ENCODE results near the gene IMMT.
"Not testable (repeated sequence)": the region's sequence is repeated elsewhere in the genome, so short reads cannot be mapped to it uniquely, and the experiment has no call there.

Gene IMMT

GRCh38 chr2:86195055-86195807 is at the start of gene IMMT:
Gene IMMT (minus strand): TSS chr2:86195462. CDS start chr2:86195382, 80 bp downstream.
- DNase-seq, result peak; percentile 95

- not testable (repeated sequence) for DNase-seq
Measured at GRCh38 chr2:86244781-86245180, 49.5 kb upstream of the IMMT start.

- no peak for DNase-seq
Measured at GRCh38 chr2:86243950-86244733, 48.9 kb upstream of the IMMT start.

DNA sequence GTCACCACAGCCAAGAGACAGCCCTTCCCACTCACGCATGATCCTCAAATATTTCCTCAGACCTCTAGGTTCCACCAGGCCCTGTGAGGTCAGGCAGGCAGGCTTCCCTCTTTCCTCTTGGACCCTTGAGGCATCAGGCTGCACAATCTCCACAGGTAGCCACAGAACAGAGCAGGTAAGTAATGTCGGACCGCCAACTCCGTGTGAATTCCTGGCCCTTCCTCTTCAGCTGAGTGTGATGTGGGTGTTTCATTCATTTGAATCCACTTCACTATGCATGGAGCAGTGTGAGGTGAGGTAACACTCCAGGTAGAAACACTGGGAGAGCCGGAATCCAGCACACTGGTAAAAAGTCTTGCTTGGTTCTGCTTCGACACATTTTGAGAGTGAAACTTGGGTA is 48.0 kb upstream of the IMMT start:
- DNase-seq, result no peak

DNA sequence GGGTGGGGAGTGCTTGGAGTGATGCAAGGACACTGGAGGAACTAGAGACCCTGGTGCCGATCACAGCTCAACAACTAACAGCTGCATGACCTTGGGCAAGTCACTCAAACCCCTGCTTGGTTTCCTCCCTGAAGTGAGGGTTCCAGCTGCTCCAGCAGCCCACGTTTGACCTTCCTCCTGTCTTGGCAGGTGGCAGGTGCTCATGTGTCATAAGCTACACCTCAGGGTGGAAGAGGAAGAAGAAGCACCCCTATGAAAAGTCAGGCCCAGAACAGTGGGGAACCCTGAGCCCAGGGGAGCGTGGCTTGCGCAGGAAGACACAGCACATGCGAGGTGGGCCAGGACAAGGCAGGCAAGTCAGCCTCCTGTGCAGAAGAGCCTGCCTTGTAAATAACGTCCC is 46.3 kb upstream of the IMMT start:
- no peak for DNase-seq

DNA sequence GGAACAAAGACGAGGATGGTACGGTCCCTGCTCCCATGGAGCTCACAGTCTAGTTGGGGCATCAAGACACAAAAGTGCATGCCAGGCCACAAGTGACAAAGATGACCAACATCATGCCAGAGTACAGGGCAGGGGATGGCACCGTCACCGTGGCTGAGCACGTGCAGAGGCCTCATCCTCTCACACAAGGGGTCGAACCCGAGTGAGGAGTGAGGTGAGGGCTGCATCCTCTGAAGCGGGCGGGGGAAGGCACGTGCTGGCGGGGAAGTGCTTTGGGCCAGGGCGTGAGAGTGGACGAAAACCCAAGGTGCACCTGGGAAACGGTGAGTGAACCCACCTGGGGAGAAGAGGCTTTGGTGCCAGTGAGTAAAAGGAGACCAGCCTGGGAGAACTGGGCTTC is 45.0 kb upstream of the IMMT start:
- no peak for DNase-seq

- no peak for DNase-seq
Measured at GRCh38 chr2:86239745-86240144, 44.5 kb upstream of the IMMT start.

DNA sequence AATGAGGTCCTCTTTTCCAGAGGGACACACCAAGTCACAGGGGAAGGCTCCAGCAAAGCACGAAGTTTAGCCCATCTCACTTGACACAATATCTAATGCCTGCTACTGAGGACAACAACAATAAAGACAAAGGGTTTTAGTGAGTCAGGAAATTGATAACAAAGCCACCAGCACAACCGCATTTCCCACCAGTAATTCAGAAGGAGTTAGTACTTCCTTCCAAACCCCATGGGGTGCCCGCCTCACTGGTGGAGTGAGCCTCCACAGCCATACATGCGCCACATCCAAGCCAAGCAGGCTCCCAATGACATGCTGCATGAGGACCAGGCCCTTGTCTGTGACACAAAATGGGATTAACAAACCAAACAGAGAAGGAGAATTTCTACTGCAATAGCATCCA is 44.1 kb upstream of the IMMT start:
- DNase-seq, result no peak

GRCh38 chr2:86238354-86238753 is 43.1 kb upstream of the IMMT start:
- DNase-seq, result no peak

- no peak for DNase-seq
Measured at GRCh38 chr2:86237172-86237571, 41.9 kb upstream of the IMMT start.

GRCh38 chr2:86235196-86235980 is 40.1 kb upstream of the IMMT start:
- no peak for DNase-seq

- no peak for DNase-seq
Measured at GRCh38 chr2:86234563-86235131, 39.4 kb upstream of the IMMT start.

DNA sequence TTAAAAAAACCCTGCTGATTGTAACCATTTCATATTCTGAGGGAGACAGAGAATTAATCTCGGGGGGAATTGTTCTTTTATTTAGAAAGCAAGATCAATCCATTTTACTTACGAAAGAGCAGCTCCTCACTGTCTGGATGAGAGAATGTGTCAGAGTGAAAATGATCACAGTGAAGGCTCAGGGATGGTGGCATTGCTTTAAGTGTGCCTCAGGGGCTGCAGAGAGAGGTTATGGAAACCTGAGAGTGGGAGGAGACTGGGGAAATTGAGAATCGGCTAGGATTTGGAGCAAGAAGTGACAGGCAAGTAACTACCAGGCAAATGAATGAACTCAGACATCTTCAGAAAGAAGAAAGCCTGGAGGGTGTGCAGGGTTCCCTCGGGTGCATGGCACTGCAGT is 38.2 kb upstream of the IMMT start:
- no peak for DNase-seq

DNA sequence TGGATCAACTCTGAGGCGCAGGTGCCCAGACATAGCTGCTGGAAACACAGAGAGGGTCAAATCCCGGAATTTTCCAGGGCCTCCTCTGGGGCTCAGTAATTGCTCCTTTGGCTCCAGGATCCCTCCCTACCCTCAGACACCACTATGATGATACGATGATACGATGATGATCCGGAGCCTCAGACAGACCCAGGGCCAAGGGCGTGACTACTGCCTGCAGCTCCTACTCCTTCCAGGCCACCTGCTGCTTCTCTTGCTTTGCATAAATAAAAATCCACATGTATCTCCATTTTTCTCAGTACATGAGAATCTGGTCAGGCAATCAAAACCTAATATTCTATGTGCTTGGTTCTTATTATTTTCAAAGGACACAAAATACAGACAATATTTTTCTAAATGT is 37.6 kb upstream of the IMMT start:
- DNase-seq, result no peak

GRCh38 chr2:86232373-86232784 is 37.1 kb upstream of the IMMT start:
- no peak for DNase-seq

- no peak for DNase-seq
Measured at GRCh38 chr2:86231680-86232372, 36.6 kb upstream of the IMMT start.

DNA sequence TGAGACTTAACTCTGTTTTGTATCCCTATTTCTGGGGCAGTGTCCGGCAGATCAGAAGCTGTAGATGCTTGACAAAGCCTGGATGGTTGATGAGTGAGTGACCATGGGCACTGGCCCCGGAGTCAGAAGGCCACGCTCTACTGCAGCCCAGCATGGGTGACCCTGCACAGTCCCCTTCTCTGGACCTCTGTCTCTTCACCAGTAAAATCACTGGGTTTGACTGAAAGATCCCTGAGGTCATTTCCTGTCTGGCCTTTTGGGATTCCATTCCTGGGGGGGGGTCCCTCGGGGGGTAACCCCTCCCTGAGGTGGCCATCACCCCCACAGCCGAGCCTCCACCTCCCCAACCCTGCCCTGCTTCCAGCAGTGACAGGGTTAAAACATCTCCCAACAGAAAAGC is 35.7 kb upstream of the IMMT start:
- no peak for DNase-seq

GRCh38 chr2:86229221-86229620 is 34.0 kb upstream of the IMMT start:
- no peak for DNase-seq

DNA sequence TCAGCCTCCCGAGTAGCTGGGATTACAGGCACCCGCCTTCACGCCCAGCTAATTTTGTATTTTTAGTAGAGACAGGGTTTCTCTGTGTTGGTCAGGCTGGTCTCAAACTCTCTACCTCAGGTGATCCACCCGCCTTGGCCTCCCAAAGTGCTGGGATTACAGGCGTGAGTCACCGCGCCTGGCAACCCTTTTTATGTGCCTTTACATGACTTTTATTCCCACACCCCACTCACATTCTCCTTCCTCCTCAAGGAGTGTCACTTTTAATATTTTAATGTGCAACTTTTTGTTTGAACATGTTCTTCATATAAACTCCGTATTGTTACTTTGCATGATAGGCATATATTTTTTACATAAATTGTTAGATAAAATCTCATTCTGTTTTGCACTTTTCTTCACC is 33.3 kb upstream of the IMMT start:
- not testable (repeated sequence) for DNase-seq

- no peak for DNase-seq
Measured at GRCh38 chr2:86227685-86228084, 32.4 kb upstream of the IMMT start.

DNA sequence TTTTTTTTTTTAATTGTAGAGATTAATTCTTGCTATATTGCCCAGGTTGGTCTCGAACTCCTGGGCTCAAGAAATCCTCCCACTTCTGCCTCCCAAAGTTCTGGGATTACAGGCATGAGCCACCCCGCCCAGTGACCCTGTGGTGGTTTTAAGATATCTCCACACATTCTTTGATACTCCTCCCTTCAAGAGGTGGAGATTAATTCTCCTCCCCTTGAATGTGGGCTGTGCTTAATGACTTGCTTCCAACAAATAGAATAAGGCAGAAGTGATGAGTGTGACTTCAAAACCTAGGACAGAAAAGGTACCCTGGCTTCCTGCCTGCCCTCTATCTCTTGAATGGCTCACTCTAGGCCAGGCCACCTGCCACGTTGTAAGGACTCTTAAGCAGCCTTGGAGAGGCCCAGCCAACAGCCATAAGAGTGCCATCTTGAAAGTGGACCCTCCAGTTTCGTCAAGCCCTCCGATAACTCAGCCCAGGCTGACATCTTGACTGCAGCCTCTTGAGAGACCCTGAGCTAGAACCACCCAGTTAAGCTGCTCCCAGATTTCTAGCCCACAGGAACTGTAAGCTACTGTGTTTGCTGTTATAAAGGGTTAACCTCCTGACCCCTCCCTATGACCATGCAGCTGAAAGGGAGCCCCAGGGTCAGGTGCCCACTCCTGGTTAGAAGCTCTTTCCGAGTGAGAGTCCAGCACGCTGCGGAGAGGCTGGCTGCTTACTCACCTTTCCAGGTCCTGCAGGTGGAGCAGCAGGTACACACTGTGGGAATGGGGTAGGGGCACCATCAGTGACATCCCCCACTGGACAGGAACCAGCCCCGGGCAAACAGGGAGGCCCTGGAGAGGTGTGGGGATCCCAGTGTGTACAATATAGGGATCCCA is 31.6 kb upstream of the IMMT start:
- DNase-seq, result no peak

DNA sequence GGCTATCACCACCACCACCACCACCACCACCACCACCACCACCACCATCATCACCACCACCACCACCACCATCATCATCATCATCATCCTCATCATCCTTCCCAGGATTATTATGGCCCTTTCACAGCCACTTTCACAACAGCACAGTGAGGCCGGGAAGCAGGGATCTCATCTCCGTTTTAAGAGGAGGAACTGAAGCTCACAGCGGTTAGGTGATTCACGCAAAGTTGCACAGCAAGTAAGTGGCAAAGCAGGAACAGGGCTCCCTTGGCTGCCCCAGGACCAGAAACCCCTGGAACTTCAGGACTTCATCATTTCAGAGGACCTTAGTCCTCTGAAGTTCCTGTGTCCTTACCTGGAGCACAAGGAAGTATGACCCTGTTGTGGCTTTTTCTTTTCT is 30.8 kb upstream of the IMMT start:
- DNase-seq, result no peak

Data from T1000 (cell line).